CD4-positive, alpha-beta T cell treated with Interleukin-2 at 100 ng/mL for 4 hours (primary cell): ENCODE results near the gene GLI2.

Experiments used
- DNase-seq: peaks from one replicate; pipeline ENCODE4 v3.0.0-alpha.2; 2020; ENCODE audit warnings: low spot score

The GLI2 gene

GRCh38 chr2:120770641-120771040 lies 35.0 kb downstream of the GLI2 start:
- DNase-seq = no peak

DNA sequence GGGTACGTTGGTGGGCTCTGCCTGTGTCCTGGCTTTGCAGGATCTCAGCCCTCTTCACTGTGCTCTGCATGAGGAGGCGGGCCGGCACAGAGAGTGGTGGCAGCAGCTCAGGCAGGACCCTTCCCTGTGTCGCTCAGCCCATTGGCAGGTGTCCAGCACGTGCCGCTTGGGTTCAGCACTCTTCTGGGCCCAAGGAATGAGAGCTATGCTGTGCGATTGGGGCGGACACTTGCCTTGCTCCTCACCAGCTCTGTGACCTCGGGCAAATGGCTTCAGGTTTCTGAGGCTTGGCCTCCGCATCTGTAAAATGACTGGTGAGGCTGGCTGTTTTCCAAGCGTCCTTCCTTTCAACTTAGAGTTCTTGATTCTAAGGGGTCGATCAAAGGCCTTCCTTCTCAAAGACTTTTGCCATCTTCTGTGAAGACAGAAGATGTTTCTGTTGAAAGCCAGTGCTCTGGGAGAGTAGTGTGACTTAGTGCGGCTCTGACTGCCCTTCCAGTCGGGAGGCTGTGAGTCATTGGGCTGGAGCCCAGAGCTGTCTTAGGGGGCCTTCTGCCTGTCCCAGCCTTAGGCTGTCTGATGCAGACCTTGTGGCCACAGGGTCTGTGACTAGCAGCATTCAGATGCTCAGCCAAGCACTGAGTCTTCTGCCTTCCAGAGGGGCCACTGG lies 35.6 kb downstream of the GLI2 start:
- no peak for DNase-seq

GRCh38 chr2:120771781-120772208 lies 36.1 kb downstream of the GLI2 start:
- no peak for DNase-seq

GRCh38 chr2:120772261-120772660 lies 36.6 kb downstream of the GLI2 start:
- DNase-seq = no peak

DNA sequence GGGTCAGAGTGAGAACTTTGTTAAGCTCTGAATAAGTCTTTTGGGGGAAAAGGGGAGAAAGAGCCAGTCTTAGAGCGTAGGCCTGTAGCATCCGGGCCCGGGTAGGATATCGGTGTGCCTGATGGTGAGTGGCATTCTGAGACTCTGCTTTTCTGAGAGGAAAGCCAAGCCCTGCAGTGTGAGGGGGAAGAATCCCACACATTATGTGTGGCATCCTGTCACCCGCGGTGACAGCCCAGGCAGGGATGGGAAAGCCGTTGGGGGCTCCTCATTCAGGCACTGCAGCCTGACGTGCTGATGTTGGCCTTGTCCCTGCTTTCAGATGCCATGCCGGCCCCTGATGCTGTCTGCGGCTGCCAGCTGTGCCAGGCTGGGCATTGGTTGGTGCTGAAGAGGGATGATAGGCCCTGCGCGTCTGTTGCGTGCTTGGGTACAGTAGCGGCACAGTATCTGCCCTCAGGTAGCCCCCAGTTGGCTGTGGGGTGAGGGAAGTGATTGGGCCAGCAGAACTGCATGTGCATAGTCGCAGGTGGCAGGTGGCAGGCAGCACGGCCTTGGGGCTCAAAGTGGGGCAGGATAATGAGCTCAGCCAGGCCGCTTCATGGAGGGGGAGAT lies 37.6 kb downstream of the GLI2 start:
- no peak for DNase-seq

DNA sequence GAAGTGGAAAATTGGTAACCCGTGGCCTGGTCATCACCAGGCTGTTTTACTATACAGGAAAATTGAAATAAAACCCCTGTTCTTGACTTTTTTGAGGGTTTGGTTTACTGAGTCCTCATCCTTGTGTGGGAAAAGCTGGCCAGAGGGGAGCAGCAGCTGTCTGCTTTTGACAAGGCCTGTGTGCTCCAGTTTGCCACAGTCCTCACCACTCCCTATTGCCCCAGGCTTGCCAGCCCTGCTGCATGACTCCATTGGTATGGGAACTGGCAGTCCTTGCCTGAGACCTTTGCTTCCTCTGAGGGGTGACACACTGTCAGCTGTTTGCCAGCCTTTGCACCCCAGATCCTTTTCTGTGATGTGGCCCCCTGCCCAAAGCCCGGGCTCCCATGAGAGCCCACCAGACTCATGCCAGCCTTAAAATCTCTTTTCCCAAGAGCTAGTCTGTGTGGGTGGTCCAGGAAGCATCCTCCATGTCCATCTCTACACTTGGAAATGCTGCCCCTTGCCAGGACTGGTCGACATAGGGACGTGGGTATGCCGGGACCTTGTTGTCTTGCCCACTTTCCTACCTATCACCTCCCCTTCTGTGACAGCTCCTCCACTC lies 39.0 kb downstream of the GLI2 start:
- DNase-seq = no peak

- DNase-seq = no peak
Observed at GRCh38 chr2:120775194-120775593, 39.5 kb downstream of the GLI2 start.

- DNase-seq = no peak
Observed at GRCh38 chr2:120775801-120776589, 40.3 kb downstream of the GLI2 start.

- DNase-seq = no peak
Observed at GRCh38 chr2:120776649-120777048, 41.0 kb downstream of the GLI2 start.

GRCh38 chr2:120777170-120777751 lies 41.6 kb downstream of the GLI2 start:
- DNase-seq = no peak

GRCh38 chr2:120777787-120778186 lies 42.1 kb downstream of the GLI2 start:
- DNase-seq = no peak

DNA sequence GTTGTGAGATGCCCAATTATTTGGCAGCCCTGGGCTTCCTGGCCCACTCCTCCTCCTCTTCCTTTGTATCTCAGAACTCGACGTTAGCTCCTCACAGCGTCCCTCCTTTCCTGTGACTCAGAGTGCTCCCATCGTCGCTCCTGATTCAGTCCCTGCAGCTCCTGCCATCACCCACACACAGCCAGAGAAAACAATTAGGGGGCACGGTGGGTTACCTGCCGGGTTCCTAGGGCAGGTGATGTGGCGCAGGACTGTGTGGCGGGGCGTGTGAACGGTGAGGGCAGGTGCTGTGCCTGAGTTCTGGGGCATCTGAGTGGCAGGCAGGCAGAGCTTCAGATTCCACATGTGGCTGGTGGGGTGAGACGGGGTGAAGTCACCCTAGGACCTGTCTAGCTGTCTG lies 42.6 kb downstream of the GLI2 start:
- DNase-seq = no peak

GRCh38 chr2:120779781-120780283 lies 44.2 kb downstream of the GLI2 start:
- no peak for DNase-seq

DNA sequence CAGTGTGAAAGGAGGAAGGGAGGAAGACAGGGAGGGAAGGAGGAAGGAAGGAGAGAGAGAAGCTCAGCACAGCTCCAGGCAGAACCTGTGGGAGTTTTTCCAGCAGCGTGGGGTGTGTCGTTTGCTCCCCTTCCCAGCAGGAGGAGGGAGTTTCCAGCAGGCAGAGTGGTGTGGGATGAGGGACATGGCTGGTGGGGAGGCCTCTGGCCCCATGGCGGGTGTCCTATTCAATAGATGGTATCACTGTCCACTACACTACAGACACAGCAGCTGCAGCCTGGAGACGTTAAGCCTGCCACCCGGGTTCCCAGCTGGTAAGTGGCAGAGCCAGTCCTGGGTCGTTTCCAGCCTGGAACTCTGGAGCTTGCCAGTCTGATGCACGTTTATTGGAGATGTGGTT lies 44.7 kb downstream of the GLI2 start:
- no peak for DNase-seq

- no peak for DNase-seq
Observed at GRCh38 chr2:120783371-120783791, 47.7 kb downstream of the GLI2 start.

- DNase-seq = no peak
Observed at GRCh38 chr2:120783969-120784372, 48.3 kb downstream of the GLI2 start.
